ENCODE data around the gene SCG5. TPM values are rescaled to one million over a fixed set of nuclear protein-coding genes. Genes with fewer than 3 reads are reported as not detected.
A peak's percentile ranks its signal among the peaks of the same experiment; 100 is the strongest.

The SCG5 gene
- total RNA-seq, 1 experiment from 2014 or later, result 23.9 TPM

DNA sequence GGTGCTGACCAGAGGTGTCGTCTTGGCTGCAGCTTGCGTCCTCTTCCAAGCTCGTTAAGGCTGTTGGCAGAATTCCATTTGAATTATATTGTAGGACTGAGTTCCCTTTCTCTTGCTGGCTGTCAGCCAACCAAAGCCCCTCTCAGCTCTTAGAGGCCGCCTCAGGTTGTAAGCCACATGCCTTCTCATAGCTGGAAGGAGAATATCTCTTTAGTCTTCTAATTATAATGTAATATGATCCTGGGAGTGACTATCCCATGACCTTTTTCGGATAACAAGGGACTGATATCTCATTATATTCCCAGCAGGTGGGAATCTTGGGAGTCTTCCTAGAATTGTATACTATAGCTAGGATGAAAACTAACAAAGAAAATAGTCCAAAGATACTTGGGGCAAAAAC lies 4.8 kb downstream of the SCG5 start:
- Histone ChIP-seq H3K9me3 (ENCODE audit: control insufficient read depth, low read depth, low read length) (no peaks in the 10 kb centered on the region), H2BK20ac (ENCODE audit: low read depth, low read length, poor library complexity, severe bottlenecking) (no peak overlapping the region), H3T11ph (ENCODE audit: low read length) (no peak overlapping the region), H3K23me2 (ENCODE audit: insufficient read length, low read depth, low read length, poor library complexity, severe bottlenecking) (no peaks in the 10 kb centered on the region), H2AK5ac (ENCODE audit: insufficient read length, low read length) (no peak overlapping the region), H3K14ac (ENCODE audit: insufficient read depth, low read length) (no peak overlapping the region), H4K5ac (ENCODE audit: insufficient read length, low read depth, low read length) (no peak overlapping the region), H2AFZ (ENCODE audit: low read length) (no peak overlapping the region), H2BK120ac (ENCODE audit: low read depth, low read length, poor library complexity, severe bottlenecking) (no peak overlapping the region), H4K20me1 (ENCODE audit: control insufficient read depth, insufficient read depth, insufficient read length) (no peaks in the 10 kb centered on the region), H4K91ac (ENCODE audit: insufficient read length, low read depth, low read length) (no peak overlapping the region), H3K79me1 (ENCODE audit: insufficient read depth, low read depth, low read length, poor library complexity, severe bottlenecking) (no peaks in the 10 kb centered on the region), H3K56ac (ENCODE audit: insufficient read length, low read depth, low read length) (no peak overlapping the region), H3K4ac (ENCODE audit: low read depth, low read length) (no peak overlapping the region), H3K79me2 (ENCODE audit: insufficient read depth, low read length) (no peaks in the 10 kb centered on the region), H2BK15ac (ENCODE audit: low read depth, low read length) (no peak overlapping the region), H3K23ac (ENCODE audit: insufficient read length, low read depth, low read length) (no peak overlapping the region), H4K8ac (replicated peaks; ENCODE audit: insufficient read length, low read depth, low read length) (no peak overlapping the region), H2BK12ac (ENCODE audit: insufficient read length, low read depth, low read length) (no peak overlapping the region), H3K4me1 (ENCODE audit: insufficient read depth, low read length) (peaks cover 4% of the 10 kb centered on the region; the same call in 1 of the 2 replicates), H3K27me3 (ENCODE audit: insufficient read depth, low read length) (no peaks in the 10 kb centered on the region), H3K9ac (ENCODE audit: extremely low read depth, insufficient read length, low read length) (no peak overlapping the region), H3K27ac (ENCODE audit: insufficient read length, low read depth, low read length) (no peak overlapping the region), H3K18ac (ENCODE audit: insufficient read length, low read depth, low read length) (no peak overlapping the region), H3K4me2 (ENCODE audit: insufficient read depth, insufficient read length, low read length) (no peak overlapping the region), H2BK5ac (ENCODE audit: insufficient read length, low read length) (no peak overlapping the region)
- Mint-ChIP-seq H3K27me3 (ENCODE audit: low read depth) (no peaks in the 10 kb centered on the region; the same call in 1 of the 2 replicates), H3K4me3 (no peak overlapping the region), H3K36me3 (ENCODE audit: insufficient read depth in 1 of 3, low read depth in 3 of 3) (peaks cover 2 to 24% (median 3%) of the 10 kb centered on the region in 3 experiments; a peak in 6 of 7 replicates), H3K27ac (peak overlapping the region in 1 of 3 experiments; percentile 41; a peak in 1 of 7 replicates), H3K4me1 (peaks cover 23% of the 10 kb centered on the region in 2 experiments), H3K9me3 (no peaks in the 10 kb centered on the region)
- TF ChIP-seq, protein P1, sequence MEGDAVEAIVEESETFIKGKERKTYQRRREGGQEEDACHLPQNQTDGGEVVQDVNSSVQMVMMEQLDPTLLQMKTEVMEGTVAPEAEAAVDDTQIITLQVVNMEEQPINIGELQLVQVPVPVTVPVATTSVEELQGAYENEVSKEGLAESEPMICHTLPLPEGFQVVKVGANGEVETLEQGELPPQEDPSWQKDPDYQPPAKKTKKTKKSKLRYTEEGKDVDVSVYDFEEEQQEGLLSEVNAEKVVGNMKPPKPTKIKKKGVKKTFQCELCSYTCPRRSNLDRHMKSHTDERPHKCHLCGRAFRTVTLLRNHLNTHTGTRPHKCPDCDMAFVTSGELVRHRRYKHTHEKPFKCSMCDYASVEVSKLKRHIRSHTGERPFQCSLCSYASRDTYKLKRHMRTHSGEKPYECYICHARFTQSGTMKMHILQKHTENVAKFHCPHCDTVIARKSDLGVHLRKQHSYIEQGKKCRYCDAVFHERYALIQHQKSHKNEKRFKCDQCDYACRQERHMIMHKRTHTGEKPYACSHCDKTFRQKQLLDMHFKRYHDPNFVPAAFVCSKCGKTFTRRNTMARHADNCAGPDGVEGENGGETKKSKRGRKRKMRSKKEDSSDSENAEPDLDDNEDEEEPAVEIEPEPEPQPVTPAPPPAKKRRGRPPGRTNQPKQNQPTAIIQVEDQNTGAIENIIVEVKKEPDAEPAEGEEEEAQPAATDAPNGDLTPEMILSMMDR (conservative IDR thresholded peaks at IDR 0.05), result no peak
- DNase-seq, result no peak
- no CpG with 5 or more reads among the region's 5 CpGs for WGBS (ENCODE audit: extremely low coverage, insufficient read length, low lambda C conversion rate)

All from H9 (cell line).